ENCODE data around the gene HIF1A. TPM values are rescaled to one million over a fixed set of nuclear protein-coding genes. Genes with fewer than 3 reads are reported as not detected.
"Not testable (repeated sequence)": the region's sequence is repeated elsewhere in the genome, so short reads cannot be mapped to it uniquely, and the experiment has no call there.

HIF1A gene
- total RNA-seq, 1 experiment from 2014 or later = 319 TPM

DNA sequence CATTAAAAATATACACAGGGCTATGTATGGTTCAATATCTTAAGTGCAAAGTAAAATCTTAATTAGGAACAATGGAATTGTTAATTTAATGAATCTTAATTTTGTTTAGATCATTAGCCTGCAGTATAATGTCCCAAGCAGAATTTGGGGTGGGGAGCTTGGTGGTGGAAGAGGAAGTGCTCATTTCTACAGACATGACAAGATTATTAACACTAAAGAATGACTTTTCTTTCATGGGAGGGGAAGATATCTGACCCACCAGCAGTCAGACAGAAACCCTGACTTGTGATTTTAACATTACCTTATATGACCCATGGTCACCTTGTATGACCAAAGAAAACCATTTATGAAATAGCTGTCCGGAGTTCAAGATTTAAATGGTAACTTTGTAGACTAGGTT, 41.3 kb upstream of the HIF1A start:
- Histone ChIP-seq H3K9me2 (replicated peaks; ENCODE audit: low read length) (no peaks in the 10 kb centered on the region), H2AFZ (ENCODE audit: low read length) (no peak overlapping the region), H3K79me2 (ENCODE audit: low read length) (no peaks in the 10 kb centered on the region), H4K20me1 (ENCODE audit: low read length) (no peaks in the 10 kb centered on the region), H3K27me3 (ENCODE audit: low read length) (no peaks in the 10 kb centered on the region), H3K9ac (ENCODE audit: low read length) (peak overlapping the region; percentile 12), H3K4me2 (ENCODE audit: low read length) (peak overlapping the region; percentile 23), H3F3A (ENCODE audit: low read length, unreplicated experiment) (no peaks in the 10 kb centered on the region), H3K4me1 (ENCODE audit: insufficient read depth, low read length) (peaks cover 47% of the 10 kb centered on the region), H3K9me3 (ENCODE audit: low read length) (no peaks in the 10 kb centered on the region), H3K27ac (ENCODE audit: low read length) (peak overlapping the region; percentile 67), H3K36me3 (ENCODE audit: low read depth, low read length) (no peaks in the 10 kb centered on the region), H3K4me3 (ENCODE audit: low read length) (peak overlapping the region; percentile 2; the same call in 1 of the 2 replicates)
- DNase-seq (no peak), ATAC-seq (no peak)
- ChIA-PET CTCF (interaction anchor here (1.0 kb wide), 1 partner anchor 92 kb away, joined by 4 read pairs; no protein-coding TSS in a partner anchor), POLR2A (ENCODE audit: unreplicated experiment) (interaction anchor here (0.6 to 0.9 kb wide), 5 partner anchors 52 to 300 kb away, joined by 3 to 4 read pairs (median 3); no protein-coding TSS in a partner anchor)
- TF ChIP-seq CTCF (conservative IDR thresholded peaks at IDR 0.05; ENCODE audit: low read depth, low read length) (no peak), EZH2 (IDR thresholded peaks at IDR 0.05; ENCODE audit: low read length, unreplicated experiment) (no peak), EZH2phosphoT487 (IDR thresholded peaks at IDR 0.05; ENCODE audit: borderline replicate concordance, low read length) (no peak)
- no TSS peak for BruUV-seq (replicated peaks)
- intact Hi-C loops (cut with micrococcal nuclease) = no loop called here

DNA sequence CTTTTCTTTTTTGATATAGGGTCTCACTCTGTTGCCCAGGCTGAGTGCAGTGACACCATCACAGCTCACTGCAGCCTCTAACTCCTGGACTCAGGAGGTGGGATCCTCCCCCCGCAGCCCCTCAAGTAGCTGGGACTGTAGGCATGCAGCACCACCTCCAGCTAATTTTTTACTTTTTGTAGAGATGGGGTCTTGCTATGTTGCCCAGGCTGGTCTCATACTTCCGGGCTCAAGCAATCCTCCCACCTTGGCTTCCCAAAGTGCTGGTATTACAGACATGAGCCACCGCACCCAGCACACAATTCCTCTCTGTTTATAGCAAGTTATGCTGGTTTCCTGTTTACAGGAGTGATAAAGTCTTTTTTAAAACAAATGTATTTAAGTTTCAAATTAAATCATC, 39.5 kb upstream of the HIF1A start:
- Histone ChIP-seq H3K4me2 (ENCODE audit: low read length) (peak overlapping the region; percentile 5), H2AFZ (ENCODE audit: low read length) (no peak overlapping the region), H3K9me2 (replicated peaks; ENCODE audit: low read length) (no peaks in the 10 kb centered on the region), H3K4me1 (ENCODE audit: insufficient read depth, low read length) (peaks cover 63% of the 10 kb centered on the region), H3K27me3 (ENCODE audit: low read length) (no peaks in the 10 kb centered on the region), H3K79me2 (ENCODE audit: low read length) (no peaks in the 10 kb centered on the region), H3K4me3 (ENCODE audit: low read length) (no peak overlapping the region), H4K20me1 (ENCODE audit: low read length) (no peaks in the 10 kb centered on the region), H3K9ac (ENCODE audit: low read length) (peak overlapping the region; percentile 22), H3F3A (ENCODE audit: low read length, unreplicated experiment) (no peaks in the 10 kb centered on the region), H3K36me3 (ENCODE audit: low read depth, low read length) (no peaks in the 10 kb centered on the region), H3K27ac (ENCODE audit: low read length) (peak overlapping the region; percentile 71), H3K9me3 (ENCODE audit: low read length) (no peaks in the 10 kb centered on the region)
- intact Hi-C loops (cut with micrococcal nuclease) = no loop called here
- DNase-seq (no peak), ATAC-seq (no peak)
- BruUV-seq (replicated peaks) = no TSS peak
- no peak for TF ChIP-seq CTCF (conservative IDR thresholded peaks at IDR 0.05; ENCODE audit: low read depth, low read length)
- no peak for TF ChIP-seq EZH2phosphoT487 (IDR thresholded peaks at IDR 0.05; ENCODE audit: borderline replicate concordance, low read length)
- TF ChIP-seq EZH2 (IDR thresholded peaks at IDR 0.05; ENCODE audit: low read length, unreplicated experiment) = no peak
- ChIA-PET POLR2A (ENCODE audit: unreplicated experiment) (interaction anchor here (0.5 kb wide), 1 partner anchor 334 kb away, joined by 3 read pairs; the partner anchor contains the start of gene PRKCH), CTCF (interaction anchor here (0.6 kb wide), 1 partner anchor 183 kb away, joined by 3 read pairs; no protein-coding TSS in a partner anchor)

- no peak overlapping the region for H3K4me3 ChIP-seq (ENCODE audit: low read length)
- ChIA-PET POLR2A (ENCODE audit: unreplicated experiment) (interaction anchor here (0.5 kb wide), 1 partner anchor 335 kb away, joined by 3 read pairs; the partner anchor contains the start of gene PRKCH), CTCF (interaction anchor here (0.6 kb wide), 1 partner anchor 184 kb away, joined by 3 read pairs; no protein-coding TSS in a partner anchor)
- H3K27ac ChIP-seq (ENCODE audit: low read length) = peak overlapping the region; percentile 71
- peaks cover under 1% of the 10 kb centered on the region for H3F3A ChIP-seq (ENCODE audit: low read length, unreplicated experiment)
- H3K36me3 ChIP-seq (ENCODE audit: low read depth, low read length) = no peaks in the 10 kb centered on the region
- H3K79me2 ChIP-seq (ENCODE audit: low read length) = no peaks in the 10 kb centered on the region
- peaks cover 68% of the 10 kb centered on the region for H3K4me1 ChIP-seq (ENCODE audit: insufficient read depth, low read length)
- H3K27me3 ChIP-seq (ENCODE audit: low read length) = no peaks in the 10 kb centered on the region
- H2AFZ ChIP-seq (ENCODE audit: low read length) = no peak overlapping the region
- peak overlapping the region; percentile 5 for H3K4me2 ChIP-seq (ENCODE audit: low read length)
- no peak for TF ChIP-seq CTCF (conservative IDR thresholded peaks at IDR 0.05; ENCODE audit: low read depth, low read length)
- no peak for TF ChIP-seq EZH2phosphoT487 (IDR thresholded peaks at IDR 0.05; ENCODE audit: borderline replicate concordance, low read length)
- TF ChIP-seq EZH2 (IDR thresholded peaks at IDR 0.05; ENCODE audit: low read length, unreplicated experiment) = no peak
- intact Hi-C loops (cut with micrococcal nuclease) = no loop called here
- no peaks in the 10 kb centered on the region for H3K9me2 ChIP-seq (replicated peaks; ENCODE audit: low read length)
- DNase-seq (peak; percentile 93), ATAC-seq (peak; percentile 46)
- no peaks in the 10 kb centered on the region for H4K20me1 ChIP-seq (ENCODE audit: low read length)
- H3K9ac ChIP-seq (ENCODE audit: low read length) = peak overlapping the region; percentile 22
- BruUV-seq (replicated peaks) = no TSS peak
- no peaks in the 10 kb centered on the region for H3K9me3 ChIP-seq (ENCODE audit: low read length)
These were observed 39.0 kb upstream of the HIF1A start for GRCh38 chr14:61656341-61656740.

- DNase-seq; H3K9ac ChIP-seq (ENCODE audit: low read length); H3K36me3 ChIP-seq (ENCODE audit: low read depth, low read length); H3K79me2 ChIP-seq (ENCODE audit: low read length); H3K4me2 ChIP-seq (ENCODE audit: low read length); intact Hi-C loops (cut with micrococcal nuclease); H3K27me3 ChIP-seq (ENCODE audit: low read length); H3K4me3 ChIP-seq (ENCODE audit: low read length); H3K27ac ChIP-seq (ENCODE audit: low read length); BruUV-seq (replicated peaks); H3K9me2 ChIP-seq (replicated peaks; ENCODE audit: low read length); H2AFZ ChIP-seq (ENCODE audit: low read length); ATAC-seq; POLR2A ChIA-PET (ENCODE audit: unreplicated experiment); CTCF ChIA-PET; H3K9me3 ChIP-seq (ENCODE audit: low read length); H4K20me1 ChIP-seq (ENCODE audit: low read length): not testable (repeated sequence)
- peaks cover 79% of the 10 kb centered on the region for H3K4me1 ChIP-seq (ENCODE audit: insufficient read depth, low read length)
- peaks cover 11% of the 10 kb centered on the region for H3F3A ChIP-seq (ENCODE audit: low read length, unreplicated experiment)
These were observed 37.2 kb upstream of the HIF1A start for GRCh38 chr14:61658111-61658510.

All from PC-3 (cell line).